HEK293 (cell line): Measurements from ENCODE around the gene MYD88.

Experiments used
- HIC1 ChIP-seq: fragments of 450-650 bp; formaldehyde crosslinking; IDR thresholded peaks from 2 replicates; pipeline ENCODE4 v1.5.1; 2016; ENCODE audit warnings: missing biosample characterization, missing genetic modification characterization
- KLF16 ChIP-seq: fragments of 450-650 bp; formaldehyde crosslinking; IDR thresholded peaks from 2 replicates; pipeline ENCODE4 v1.5.1; 2017; ENCODE audit warnings: missing biosample characterization, missing genetic modification characterization
- KLF9 ChIP-seq: fragments of 450-650 bp; formaldehyde crosslinking; IDR thresholded peaks from 2 replicates; pipeline ENCODE4 v1.5.1; 2016; ENCODE audit warnings: missing biosample characterization, missing genetic modification characterization, low read depth
- PRDM2 ChIP-seq: fragments of 450-650 bp; formaldehyde crosslinking; IDR thresholded peaks from 2 replicates; pipeline ENCODE4 v1.5.1; 2016; ENCODE audit warnings: missing biosample characterization, missing genetic modification characterization, borderline replicate concordance
- SP7 ChIP-seq: fragments of 450-650 bp; formaldehyde crosslinking; IDR thresholded peaks from 2 replicates; pipeline ENCODE4 v1.5.1; 2016; ENCODE audit warnings: missing biosample characterization, missing genetic modification characterization
- YY1 ChIP-seq: fragments of 450-650 bp; formaldehyde crosslinking; IDR thresholded peaks from 2 replicates; pipeline ENCODE4 v1.5.1; 2018; ENCODE audit warnings: missing biosample characterization, missing genetic modification characterization
- ZBTB20 ChIP-seq: fragments of 450-650 bp; formaldehyde crosslinking; IDR thresholded peaks from 2 replicates; pipeline ENCODE4 v1.5.1; 2016; ENCODE audit warnings: missing biosample characterization, missing genetic modification characterization
- ZBTB48 ChIP-seq: fragments of 450-650 bp; formaldehyde crosslinking; IDR thresholded peaks from 2 replicates; pipeline ENCODE4 v1.5.1; 2016; ENCODE audit warnings: missing biosample characterization, missing genetic modification characterization
- ZBTB8A ChIP-seq: fragments of 450-650 bp; formaldehyde crosslinking; IDR thresholded peaks from 2 replicates; pipeline ENCODE4 v1.5.1; 2016; ENCODE audit warnings: missing biosample characterization, missing genetic modification characterization
- ZFP69B ChIP-seq: fragments of 450-650 bp; formaldehyde crosslinking; IDR thresholded peaks from 2 replicates; pipeline ENCODE4 v1.5.1; 2016; ENCODE audit warnings: missing biosample characterization, missing genetic modification characterization
- ZNF2 ChIP-seq: fragments of 450-650 bp; formaldehyde crosslinking; IDR thresholded peaks from 2 replicates; pipeline ENCODE4 v1.5.1; 2016; ENCODE audit warnings: missing biosample characterization, missing genetic modification characterization
- ZNF24 ChIP-seq: fragments of 450-650 bp; formaldehyde crosslinking; IDR thresholded peaks from 2 replicates; pipeline ENCODE4 v1.5.1; 2016; ENCODE audit warnings: missing biosample characterization, missing genetic modification characterization
- ZNF366 ChIP-seq: fragments of 450-650 bp; formaldehyde crosslinking; conservative IDR thresholded peaks from 2 replicates; pipeline ENCODE4 v1.5.1; 2016; ENCODE audit warnings: missing biosample characterization, missing genetic modification characterization
- ZNF513 ChIP-seq: fragments of 450-650 bp; IDR thresholded peaks from 2 replicates; pipeline ENCODE4 v1.5.1; 2018; ENCODE audit warnings: missing biosample characterization, missing genetic modification characterization
- ZNF514 ChIP-seq: fragments of 450-650 bp; formaldehyde crosslinking; IDR thresholded peaks from 2 replicates; pipeline ENCODE4 v1.5.1; 2016; ENCODE audit warnings: missing biosample characterization, missing genetic modification characterization
- ZNF549 ChIP-seq: fragments of 450-650 bp; IDR thresholded peaks from 2 replicates; pipeline ENCODE4 v1.5.1; 2018; ENCODE audit warnings: missing biosample characterization, missing genetic modification characterization, mild to moderate bottlenecking, inconsistent platforms, moderate library complexity
- ZNF768 ChIP-seq: fragments of 450-650 bp; formaldehyde crosslinking; IDR thresholded peaks from 2 replicates; pipeline ENCODE4 v1.5.1; 2018; ENCODE audit warnings: missing biosample characterization, mild to moderate bottlenecking, missing genetic modification characterization
- ZNF792 ChIP-seq: fragments of 450-650 bp; formaldehyde crosslinking; IDR thresholded peaks from 2 replicates; pipeline ENCODE4 v1.5.1; 2016; ENCODE audit warnings: missing biosample characterization, missing genetic modification characterization
- TF ChIP-seq, protein P1 (sequence below): fragments of 450-650 bp; formaldehyde crosslinking; IDR thresholded peaks from 2 replicates; pipeline ENCODE4 v1.5.1; 2016; ENCODE audit warnings: missing biosample characterization, missing genetic modification characterization
- TF ChIP-seq, protein P2 (sequence below): fragments of 450-650 bp; formaldehyde crosslinking; IDR thresholded peaks from 2 replicates; pipeline ENCODE4 v1.5.1; 2016; ENCODE audit warnings: missing biosample characterization, missing genetic modification characterization
- TF ChIP-seq, protein P3 (sequence below): fragments of 450-650 bp; formaldehyde crosslinking; IDR thresholded peaks from 2 replicates; pipeline ENCODE4 v1.5.1; 2016; ENCODE audit warnings: missing biosample characterization, missing genetic modification characterization, low read depth
- TF ChIP-seq, protein P4 (sequence below): fragments of 450-650 bp; formaldehyde crosslinking; IDR thresholded peaks from 2 replicates; pipeline ENCODE4 v1.5.1; 2016; ENCODE audit warnings: missing biosample characterization, missing genetic modification characterization, borderline replicate concordance

Gene MYD88

DNA sequence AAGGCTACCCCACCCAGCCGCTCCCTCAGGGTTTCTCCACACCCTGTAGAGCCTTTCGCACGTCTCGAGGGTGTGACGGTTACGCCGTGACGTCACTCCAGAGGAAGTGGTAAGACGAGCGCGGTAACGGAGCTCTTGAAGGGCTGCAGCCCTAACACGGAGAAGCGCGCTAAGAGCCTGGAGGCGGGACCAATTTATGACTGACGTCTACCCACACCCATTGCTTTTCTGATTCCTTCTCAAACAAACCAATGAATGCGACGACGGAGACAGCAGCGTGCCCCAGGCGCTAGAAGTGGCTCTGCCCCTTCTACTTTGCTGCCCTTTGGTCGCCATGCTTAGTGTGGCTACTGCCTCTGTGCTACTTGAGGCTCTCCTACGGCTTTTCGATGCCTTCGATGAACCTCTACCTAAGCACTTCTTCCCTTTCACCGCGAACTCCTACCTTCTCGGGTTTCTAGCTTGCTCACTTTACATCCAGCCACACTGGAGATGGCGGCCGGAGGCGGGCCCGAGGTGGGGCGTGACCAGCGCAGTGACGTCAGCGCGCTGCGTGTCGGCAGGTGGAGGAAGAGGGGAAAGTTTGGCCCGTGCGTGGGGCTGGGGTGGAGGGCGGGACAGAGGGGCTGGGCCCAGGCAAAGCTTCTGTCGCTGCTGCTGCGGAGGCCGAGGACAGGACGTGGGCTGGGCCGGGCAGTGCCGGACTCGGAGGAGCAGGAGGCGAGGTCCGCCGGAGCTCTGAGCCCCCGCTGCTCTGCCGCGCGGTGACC lies 26.7 kb downstream of the MYD88 start, which contains the start of gene OXSR1 (continued):
- TF ChIP-seq ZFP69B (tag by site-specific recombination) (0 out of 2 replicates have a peak, but pooled peaks have one; percentile 48), ZNF792 (tag by site-specific recombination) (no peak), ZNF768 (tag by site-specific recombination) (no peak), ZNF514 (no peak), SP7 (tag by site-specific recombination) (peak; percentile 29; the same call in 1 of the 2 replicates), KLF9 (peak; percentile 98), KLF16 (tag by site-specific recombination) (peak; percentile 71), ZBTB8A (tag by site-specific recombination) (peak; percentile 97), ZBTB20 (tag by site-specific recombination) (peak; percentile 81), PRDM2 (tag by site-specific recombination) (no peak), ZNF366 (peak; percentile 94), ZNF2 (tag by site-specific recombination) (peak; percentile 61; the same call in 1 of the 2 replicates), ZNF549 (tag by site-specific recombination) (no peak), YY1 (tag by site-specific recombination) (peak; percentile 97), ZNF24 (tag by site-specific recombination) (peak; percentile 35; the same call in 1 of the 2 replicates), HIC1 (tag by site-specific recombination) (peak; percentile 62), ZBTB48 (peak; percentile 53; the same call in 1 of the 2 replicates), ZNF513 (0 out of 2 replicates have a peak, but pooled peaks have one; percentile 42)
- TF ChIP-seq, protein P1, sequence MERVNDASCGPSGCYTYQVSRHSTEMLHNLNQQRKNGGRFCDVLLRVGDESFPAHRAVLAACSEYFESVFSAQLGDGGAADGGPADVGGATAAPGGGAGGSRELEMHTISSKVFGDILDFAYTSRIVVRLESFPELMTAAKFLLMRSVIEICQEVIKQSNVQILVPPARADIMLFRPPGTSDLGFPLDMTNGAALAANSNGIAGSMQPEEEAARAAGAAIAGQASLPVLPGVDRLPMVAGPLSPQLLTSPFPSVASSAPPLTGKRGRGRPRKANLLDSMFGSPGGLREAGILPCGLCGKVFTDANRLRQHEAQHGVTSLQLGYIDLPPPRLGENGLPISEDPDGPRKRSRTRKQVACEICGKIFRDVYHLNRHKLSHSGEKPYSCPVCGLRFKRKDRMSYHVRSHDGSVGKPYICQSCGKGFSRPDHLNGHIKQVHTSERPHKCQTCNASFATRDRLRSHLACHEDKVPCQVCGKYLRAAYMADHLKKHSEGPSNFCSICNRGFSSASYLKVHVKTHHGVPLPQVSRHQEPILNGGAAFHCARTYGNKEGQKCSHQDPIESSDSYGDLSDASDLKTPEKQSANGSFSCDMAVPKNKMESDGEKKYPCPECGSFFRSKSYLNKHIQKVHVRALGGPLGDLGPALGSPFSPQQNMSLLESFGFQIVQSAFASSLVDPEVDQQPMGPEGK (tag by site-specific recombination), result peak; percentile 72; the same call in 1 of the 2 replicates
- TF ChIP-seq, protein P2, sequence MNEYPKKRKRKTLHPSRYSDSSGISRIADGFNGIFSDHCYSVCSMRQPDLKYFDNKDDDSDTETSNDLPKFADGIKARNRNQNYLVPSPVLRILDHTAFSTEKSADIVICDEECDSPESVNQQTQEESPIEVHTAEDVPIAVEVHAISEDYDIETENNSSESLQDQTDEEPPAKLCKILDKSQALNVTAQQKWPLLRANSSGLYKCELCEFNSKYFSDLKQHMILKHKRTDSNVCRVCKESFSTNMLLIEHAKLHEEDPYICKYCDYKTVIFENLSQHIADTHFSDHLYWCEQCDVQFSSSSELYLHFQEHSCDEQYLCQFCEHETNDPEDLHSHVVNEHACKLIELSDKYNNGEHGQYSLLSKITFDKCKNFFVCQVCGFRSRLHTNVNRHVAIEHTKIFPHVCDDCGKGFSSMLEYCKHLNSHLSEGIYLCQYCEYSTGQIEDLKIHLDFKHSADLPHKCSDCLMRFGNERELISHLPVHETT (tag by site-specific recombination), result peak; percentile 70; the same call in 1 of the 2 replicates
- TF ChIP-seq, protein P3, sequence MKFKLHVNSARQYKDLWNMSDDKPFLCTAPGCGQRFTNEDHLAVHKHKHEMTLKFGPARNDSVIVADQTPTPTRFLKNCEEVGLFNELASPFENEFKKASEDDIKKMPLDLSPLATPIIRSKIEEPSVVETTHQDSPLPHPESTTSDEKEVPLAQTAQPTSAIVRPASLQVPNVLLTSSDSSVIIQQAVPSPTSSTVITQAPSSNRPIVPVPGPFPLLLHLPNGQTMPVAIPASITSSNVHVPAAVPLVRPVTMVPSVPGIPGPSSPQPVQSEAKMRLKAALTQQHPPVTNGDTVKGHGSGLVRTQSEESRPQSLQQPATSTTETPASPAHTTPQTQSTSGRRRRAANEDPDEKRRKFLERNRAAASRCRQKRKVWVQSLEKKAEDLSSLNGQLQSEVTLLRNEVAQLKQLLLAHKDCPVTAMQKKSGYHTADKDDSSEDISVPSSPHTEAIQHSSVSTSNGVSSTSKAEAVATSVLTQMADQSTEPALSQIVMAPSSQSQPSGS (tag by site-specific recombination), result peak; percentile 98
- TF ChIP-seq, protein P4, sequence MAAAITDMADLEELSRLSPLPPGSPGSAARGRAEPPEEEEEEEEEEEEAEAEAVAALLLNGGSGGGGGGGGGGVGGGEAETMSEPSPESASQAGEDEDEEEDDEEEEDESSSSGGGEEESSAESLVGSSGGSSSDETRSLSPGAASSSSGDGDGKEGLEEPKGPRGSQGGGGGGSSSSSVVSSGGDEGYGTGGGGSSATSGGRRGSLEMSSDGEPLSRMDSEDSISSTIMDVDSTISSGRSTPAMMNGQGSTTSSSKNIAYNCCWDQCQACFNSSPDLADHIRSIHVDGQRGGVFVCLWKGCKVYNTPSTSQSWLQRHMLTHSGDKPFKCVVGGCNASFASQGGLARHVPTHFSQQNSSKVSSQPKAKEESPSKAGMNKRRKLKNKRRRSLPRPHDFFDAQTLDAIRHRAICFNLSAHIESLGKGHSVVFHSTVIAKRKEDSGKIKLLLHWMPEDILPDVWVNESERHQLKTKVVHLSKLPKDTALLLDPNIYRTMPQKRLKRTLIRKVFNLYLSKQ (tag by site-specific recombination), result no peak
